Activated CD8-positive, alpha-beta T cell treated with anti-CD3 and anti-CD28 coated beads for 36 hours (primary cell): ENCODE measurements around the gene JAKMIP2. TPM values are rescaled to one million over a fixed set of nuclear protein-coding genes. Genes with fewer than 3 reads are reported as not detected.
"Not testable (repeated sequence)": the region's sequence is repeated elsewhere in the genome, so short reads cannot be mapped to it uniquely, and the experiment has no call there.

ENCODE experiments used
- ATAC-seq: fragments of 200-7000 bp; cut with Tn5 transposase; one replicate; pipeline ENCODE4 v1.10.0; 2021; ENCODE audit warnings: mild to moderate bottlenecking, moderate library complexity
- CTCF ChIA-PET: fragments of 350-600 bp; sonication (Branson Sonifier 250); formaldehyde crosslinking; loops from one replicate; lab custom pipeline; 2021; ENCODE audit warnings: antibody characterized with exemption; lab: Charles Lee
- POLR2A ChIA-PET: fragments of 350-600 bp; sonication (Branson Sonifier 250); formaldehyde crosslinking; loops from one replicate; lab custom pipeline; 2021; ENCODE audit warnings: antibody characterized with exemption; lab: Charles Lee
- DNase-seq: peaks from one replicate; pipeline ENCODE4 v3.0.0-alpha.2; 2020
- H3K27ac Mint-ChIP-seq: one replicate; pipeline ENCODE4 v1.8.0; 2021; ENCODE audit warnings: mild to moderate bottlenecking, mixed read lengths
- H3K27me3 Mint-ChIP-seq: one replicate; pipeline ENCODE4 v1.8.0; 2021; ENCODE audit warnings: mixed read lengths
- H3K36me3 Mint-ChIP-seq: one replicate; pipeline ENCODE4 v1.8.0; 2021; ENCODE audit warnings: low read depth, mixed read lengths
- H3K4me1 Mint-ChIP-seq: one replicate; pipeline ENCODE4 v1.8.0; 2021; ENCODE audit warnings: low read depth, mixed read lengths
- H3K4me3 Mint-ChIP-seq: one replicate; pipeline ENCODE4 v1.8.0; 2021; ENCODE audit warnings: mild to moderate bottlenecking, moderate library complexity, mixed read lengths
- H3K9me3 Mint-ChIP-seq: one replicate; pipeline ENCODE4 v1.8.0; 2021; ENCODE audit warnings: mixed read lengths
- CTCF ChIP-seq: fragments of 200-600 bp; IDR thresholded peaks from one replicate; pipeline ENCODE4 v1.8.0; 2022; ENCODE audit warnings: antibody characterized with exemption, mild to moderate bottlenecking
- intact Hi-C: fragments of 100-400 bp; cut with micrococcal nuclease; formaldehyde crosslinking; loops from one replicate; pipeline ENCODE4 v1.10.0; 2022
- total RNA-seq, 2 experiments: library from RNA; stranded (reverse); gene quantifications; one replicate each; pipeline ENCODE4 v1.2.3, GENCODE V29; 2021

The JAKMIP2 gene
- total RNA-seq, 2 experiments from 2014 or later = 2.6 to 3.2 TPM

GRCh38 chr5:147590096-147590495, 192.4 kb downstream of the JAKMIP2 start:
- no peak for TF ChIP-seq CTCF
- no peak overlapping the region for H3K4me3 Mint-ChIP-seq
- no peaks in the 10 kb centered on the region for H3K4me1 Mint-ChIP-seq
- ChIA-PET CTCF (interaction anchor here (1.9 kb wide), 1 partner anchor 12 kb away, joined by 8 read pairs; no protein-coding TSS in a partner anchor), POLR2A (no interaction called here)
- ATAC-seq (no peak), DNase-seq (no peak)
- no peaks in the 10 kb centered on the region for H3K9me3 Mint-ChIP-seq
- no peak overlapping the region for H3K27ac Mint-ChIP-seq
- intact Hi-C loops = no loop called here
- no peaks in the 10 kb centered on the region for H3K27me3 Mint-ChIP-seq
- no peaks in the 10 kb centered on the region for H3K36me3 Mint-ChIP-seq

- intact Hi-C loops = no loop called here
Observed at GRCh38 chr5:147586832-147587231, 195.7 kb downstream of the JAKMIP2 start.

GRCh38 chr5:147586221-147586620, 196.3 kb downstream of the JAKMIP2 start:
- Mint-ChIP-seq H3K27me3 (no peaks in the 10 kb centered on the region), H3K9me3 (no peaks in the 10 kb centered on the region), H3K4me3 (no peak overlapping the region), H3K27ac (no peak overlapping the region), H3K4me1 (no peaks in the 10 kb centered on the region), H3K36me3 (no peaks in the 10 kb centered on the region)
- intact Hi-C loops = no loop called here
- no peak for DNase-seq
- ATAC-seq = no peak
- CTCF ChIA-PET = no interaction called here
- no peak for TF ChIP-seq CTCF
- POLR2A ChIA-PET = no interaction called here

More at GRCh38 chr5:147586832-147587231, 195.7 kb downstream of the JAKMIP2 start:
- TF ChIP-seq CTCF = no peak
- no peaks in the 10 kb centered on the region for H3K4me1 Mint-ChIP-seq
- ATAC-seq = no peak
- DNase-seq = no peak
- no peaks in the 10 kb centered on the region for H3K27me3 Mint-ChIP-seq
- ChIA-PET POLR2A (interaction anchor here (0.6 kb wide), 1 partner anchor 186 kb away, joined by 3 read pairs; no protein-coding TSS in a partner anchor), CTCF (no interaction called here)
- no peaks in the 10 kb centered on the region for H3K9me3 Mint-ChIP-seq
- H3K36me3 Mint-ChIP-seq = no peaks in the 10 kb centered on the region
- H3K4me3 Mint-ChIP-seq = no peak overlapping the region
- no peak overlapping the region for H3K27ac Mint-ChIP-seq

- CTCF ChIA-PET, H3K27me3 Mint-ChIP-seq, H3K4me1 Mint-ChIP-seq, H3K9me3 Mint-ChIP-seq, H3K27ac Mint-ChIP-seq, H3K36me3 Mint-ChIP-seq, DNase-seq, ATAC-seq, intact Hi-C loops, H3K4me3 Mint-ChIP-seq, POLR2A ChIA-PET: not testable (repeated sequence)
Observed at GRCh38 chr5:147582272-147582671, 200.3 kb downstream of the JAKMIP2 start.

GRCh38 chr5:147580418-147580817, 202.1 kb downstream of the JAKMIP2 start:
- CTCF ChIA-PET, H3K36me3 Mint-ChIP-seq, intact Hi-C loops, H3K27ac Mint-ChIP-seq, H3K27me3 Mint-ChIP-seq, POLR2A ChIA-PET, H3K4me3 Mint-ChIP-seq, H3K9me3 Mint-ChIP-seq, ATAC-seq, H3K4me1 Mint-ChIP-seq, DNase-seq: not testable (repeated sequence)

- DNase-seq = no peak
- Mint-ChIP-seq H3K36me3 (no peaks in the 10 kb centered on the region), H3K27ac (no peak overlapping the region), H3K27me3 (no peaks in the 10 kb centered on the region), H3K4me1 (no peaks in the 10 kb centered on the region), H3K9me3 (peaks cover 9% of the 10 kb centered on the region), H3K4me3 (no peak overlapping the region)
- ATAC-seq = no peak
- intact Hi-C loops = loop anchor here (5.0 kb wide), 1 partner anchor 121 kb away; no protein-coding TSS in a partner anchor
- no peak for TF ChIP-seq CTCF
- CTCF ChIA-PET = interaction anchor here (1.5 to 2.2 kb wide), 3 partner anchors 11 to 244 kb away, joined by 5 to 8 read pairs (median 7); no protein-coding TSS in a partner anchor
- POLR2A ChIA-PET = no interaction called here
Observed at GRCh38 chr5:147578228-147579024, 204.1 kb downstream of the JAKMIP2 start.
